ENCODE results near the gene CNGA3. TPM values are rescaled to one million over a fixed set of nuclear protein-coding genes. Genes with fewer than 3 reads are reported as not detected.

Gene CNGA3
- total and polyA plus RNA-seq, 2 of the 4 experiments (the other 2 are of a cell fraction) = under 0.01 TPM; not detected in 1

- Histone ChIP-seq H2AFZ (replicated peaks; ENCODE audit: low read length, poor library complexity) (no peak overlapping the region), H3K9me3 (ENCODE audit: control insufficient read depth, insufficient read depth, low read length) (no peaks in the 10 kb centered on the region), H3K79me1 (ENCODE audit: low read depth in 1 of 2, low read length in 2 of 2) (no peaks in the 10 kb centered on the region), H3K9me1 (ENCODE audit: insufficient read depth, low read length) (no peaks in the 10 kb centered on the region), H3K14ac (replicated peaks; ENCODE audit: low read depth, low read length) (no peak overlapping the region), H3K4ac (ENCODE audit: low read depth, low read length) (no peak overlapping the region), H2BK120ac (ENCODE audit: low read depth, low read length) (no peak overlapping the region), H3K27me3 (ENCODE audit: control insufficient read depth, insufficient read depth, low read length) (peaks cover 25% of the 10 kb centered on the region), H4K91ac (ENCODE audit: insufficient read depth, low read depth, low read length) (no peak overlapping the region), H2BK15ac (ENCODE audit: low read depth, low read length) (no peak overlapping the region), H3K4me2 (ENCODE audit: low read depth, low read length) (no peak overlapping the region), H3K4me1 (ENCODE audit: control insufficient read depth, insufficient read depth, low read length) (no peaks in the 10 kb centered on the region), H2AK9ac (replicated peaks; ENCODE audit: low read depth, low read length, poor library complexity) (no peak overlapping the region), H3K56ac (ENCODE audit: extremely low read depth, insufficient read depth, low read length) (no peak overlapping the region), H3K36me3 (ENCODE audit: control insufficient read depth, insufficient read depth, low read length) (no peaks in the 10 kb centered on the region), H4K8ac (ENCODE audit: low read depth in 2 of 2, low read length in 2 of 2) (no peak overlapping the region), H2AK5ac (ENCODE audit: low read depth, low read length) (no peak overlapping the region), H4K5ac (ENCODE audit: low read depth, low read length) (no peak overlapping the region), H3K9ac (ENCODE audit: low read depth, low read length) (no peak overlapping the region), H2BK5ac (ENCODE audit: low read depth, low read length, poor library complexity, severe bottlenecking) (no peak overlapping the region), H2BK20ac (ENCODE audit: low read depth, low read length) (no peak overlapping the region), H4K20me1 (ENCODE audit: insufficient read depth, low read length) (no peaks in the 10 kb centered on the region), H3K27ac (ENCODE audit: insufficient read depth, low read length) (no peak overlapping the region), H3K18ac (ENCODE audit: low read depth, low read length) (no peak overlapping the region), H3K4me3 (ENCODE audit: insufficient read depth, low read depth, low read length) (no peak overlapping the region), H3K23ac (ENCODE audit: low read depth, low read length) (no peak overlapping the region)
- ChIA-PET POLR2A (ENCODE audit: unreplicated experiment) (no interaction called here), CTCF (no interaction called here)
- intact Hi-C loops (cut with micrococcal nuclease) = loop anchor here (1.0 to 10.0 kb wide), 2 partner anchors 98 to 643 kb away; no protein-coding TSS in a partner anchor
- in situ Hi-C loops (cut with MboI; ENCODE audit: low sequenced_read_pairs) = loop anchor here (5.0 to 10.0 kb wide), 3 partner anchors 88 to 678 kb away; no protein-coding TSS in a partner anchor
- 44% methylated on average over 3 of the region's 6 CpGs; no CpG with 5 or more reads in 1 of the 2 experiments for WGBS, 2 experiments (ENCODE audit: extremely low coverage in 2 of 2, insufficient read length in 1 of 2)
- DNase-seq (no peak), ATAC-seq (ENCODE audit: low read depth) (no peak)
- no peak for TF ChIP-seq MAZ (IDR thresholded peaks at IDR 0.05; ENCODE audit: borderline replicate concordance, low read depth, low read length)
- TF ChIP-seq SMC3 (IDR thresholded peaks at IDR 0.05; ENCODE audit: low read depth, low read length) = no peak
- no peak for TF ChIP-seq CTCF (conservative IDR thresholded peaks at IDR 0.05; ENCODE audit: low read depth, low read length)
- no peak for TF ChIP-seq MXI1 (IDR thresholded peaks at IDR 0.05; ENCODE audit: borderline replicate concordance, low read depth, low read length)
- no peak for TF ChIP-seq NFE2L2 (IDR thresholded peaks at IDR 0.05; ENCODE audit: low read depth, low read length)
- TF ChIP-seq CEBPB (IDR thresholded peaks at IDR 0.05; ENCODE audit: low read depth, low read length) = no peak
- TF ChIP-seq BHLHE40 (IDR thresholded peaks at IDR 0.05; ENCODE audit: low read depth, low read length) = no peak
- TF ChIP-seq FOS (IDR thresholded peaks at IDR 0.05; ENCODE audit: low read depth, low read length) = no peak
- TF ChIP-seq USF2 (IDR thresholded peaks at IDR 0.05; ENCODE audit: low read depth, low read length) = no peak
- no peak for TF ChIP-seq ELK1 (IDR thresholded peaks at IDR 0.05; ENCODE audit: borderline replicate concordance, low read depth, low read length)
- TF ChIP-seq RAD21 (IDR thresholded peaks at IDR 0.05; ENCODE audit: low read length) = no peak
- TF ChIP-seq MAFK (IDR thresholded peaks at IDR 0.05; ENCODE audit: low read depth, low read length) = no peak
- no peak for TF ChIP-seq RCOR1 (IDR thresholded peaks at IDR 0.05; ENCODE audit: insufficient replicate concordance, low read length)
- no peak for TF ChIP-seq CHD1 (IDR thresholded peaks at IDR 0.05; ENCODE audit: low read depth, low read length)
- no peak for TF ChIP-seq RFX5 (IDR thresholded peaks at IDR 0.05; ENCODE audit: low read depth, low read length)
- TF ChIP-seq POLR2A (IDR thresholded peaks at IDR 0.05; ENCODE audit: low read depth, low read length) = no peak
- no TSS peak for BruUV-seq (replicated peaks)
- dilution Hi-C loops (cut with HindIII; ENCODE audit: low sequenced_read_pairs, unreplicated experiment) = no loop called here
These were observed 36.9 kb downstream of the CNGA3 start for GRCh38 chr2:98383166-98383565.

Data from IMR-90 (cell line).